Neural cell (in vitro differentiated cells): ENCODE data around the gene ZXDC.

ENCODE experiments used
- CTCF ChIP-seq: fragments of 450-650 bp; IDR thresholded peaks from 2 replicates; pipeline ENCODE4 v1.5.1; 2014; ENCODE audit warnings: antibody characterized with exemption, mild to moderate bottlenecking, moderate library complexity; ENCODE audit not compliant: poor library complexity, severe bottlenecking
- EZH2 ChIP-seq: fragments of 200-600, 300-800 bp; shearing (Covaris generic), sonication (generic); IDR thresholded peaks from 2 replicates; pipeline ENCODE4 v1.6.1; 2014; ENCODE audit warnings: antibody characterized with exemption, low read length, borderline replicate concordance, mild to moderate bottlenecking; ENCODE audit not compliant: insufficient read depth, poor library complexity, severe bottlenecking

DNA sequence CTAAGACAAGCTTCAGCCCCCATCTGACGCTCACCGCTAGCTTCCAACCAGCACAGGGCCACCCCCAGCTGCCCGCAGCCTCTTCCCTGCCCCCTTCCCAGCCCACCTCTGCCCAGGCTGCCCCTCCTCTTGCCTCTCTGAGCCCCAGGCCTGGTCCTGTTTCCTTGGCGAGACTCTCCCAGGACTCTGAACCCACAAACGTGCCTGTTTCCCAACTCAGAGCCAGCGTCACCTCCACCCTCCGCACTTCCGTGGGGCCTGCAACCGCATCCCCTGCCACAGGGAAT is 35.0 kb downstream of the ZXDC start:
- TF ChIP-seq CTCF (no peak), EZH2 (no peak)
